Spleen (tissue), 7 donors: ENCODE data around the gene FKBP7.
"Not testable (repeated sequence)": the region's sequence is repeated elsewhere in the genome, so short reads cannot be mapped to it uniquely, and the experiment has no call there.

Experiments used
- CTCF ChIP-seq, 11 experiments: fragments of 200-600 bp in 7 of 11; fragments of 450-650 bp in 4 of 11; sonication (generic) in 4 of 11; IDR thresholded peaks in 8 of 11; conservative IDR thresholded peaks in 3 of 11; 1 replicate in 7 of 11; 2 replicates in 4 of 11; pipeline versions ENCODE4 v1.4.0 to v1.8.0; 2016 to 2021; ENCODE audit warnings: antibody characterized with exemption in 11 of 11, inconsistent platforms in 4 of 11, mild to moderate bottlenecking in 1 of 11
- POLR2A ChIP-seq, 3 donors: fragments of 450-650 bp; IDR thresholded peaks; one replicate each; pipeline ENCODE4 v1.5.1; 2017; ENCODE audit warnings: antibody characterized with exemption in 3 of 3, mild to moderate bottlenecking in 1 of 3
- POLR2AphosphoS5 ChIP-seq, 3 donors: sonication (generic); formaldehyde crosslinking; IDR thresholded peaks; one replicate each; pipeline ENCODE4 v1.5.1; 2017; ENCODE audit warnings: antibody characterized with exemption in 3 of 3
- donor health status: DM: no; HTN: no; CAD: no; lungs with moderate emphysema.
- donor health status: DM: no; HTN: no; CAD: no.
- donor health status: DM: no; HTN: no; CAD: no.

- not testable (repeated sequence) for TF ChIP-seq CTCF (IDR thresholded peaks at IDR 0.05 in 8 of 11, conservative IDR thresholded peaks at IDR 0.05 in 3 of 11); POLR2A (IDR thresholded peaks at IDR 0.05); POLR2AphosphoS5 (IDR thresholded peaks at IDR 0.05)
Measured at GRCh38 chr2:178423746-178424145, 54.7 kb downstream of the FKBP7 start.
